H1 (cell line): Measurements from ENCODE around the gene LTA4H. TPM values are rescaled to one million over a fixed set of nuclear protein-coding genes. Genes with fewer than 3 reads are reported as not detected.

ENCODE experiments used
- ASH2L ChIP-seq: fragments of 200-600, 300-600 bp; sonication (generic); IDR thresholded peaks from one replicate; pipeline ENCODE4 v1.7.1; 2017; ENCODE audit warnings: low read length
- GABPA ChIP-seq: IDR thresholded peaks from 2 replicates; pipeline ENCODE4 v1.6.1; 2011; ENCODE audit warnings: mild to moderate bottlenecking, low read length, moderate library complexity, borderline replicate concordance; ENCODE audit not compliant: insufficient read depth
- HDAC6 ChIP-seq: IDR thresholded peaks from one replicate; pipeline ENCODE4 v1.7.1; 2012; ENCODE audit warnings: low read depth, mild to moderate bottlenecking, inconsistent platforms, low read length, moderate library complexity
- SRF ChIP-seq: IDR thresholded peaks from 2 replicates; pipeline ENCODE4 v1.6.1; 2011; ENCODE audit warnings: mild to moderate bottlenecking, low read depth, low read length, moderate library complexity
- polyA plus RNA-seq, 7 experiments: library from polyadenylated mRNA; depleted of rRNA in 3 of 7; stranded (reverse) in 5 of 7; unstranded in 2 of 7; fragments of >200 nt in 5 of 7; fragments of 200-250 nt in 2 of 7; gene quantifications; 1 replicate in 5 of 7; 2 replicates in 1 of 7; 4 replicates in 1 of 7; pipeline versions ENCODE4 v1.2.1 to v1.2.3, GENCODE V29; 2011 to 2013; ENCODE audit warnings: missing spikeins in 2 of 7, mixed read lengths in 2 of 7
- total RNA-seq: library from RNA; stranded (reverse); fragmentation: NEBNext Ultra II Directional; extraction: Animal tissue kit (Norgen Biotek cat#: 25700); gene quantifications from 2 replicates; pipeline ENCODE4 v1.2.1, GENCODE V29; 2021

Gene LTA4H
- total and polyA plus RNA-seq, 2 of the 8 experiments (the other 6 are each of a cell fraction or from before 2014, with no cell fraction given): 106 to 167 TPM

DNA sequence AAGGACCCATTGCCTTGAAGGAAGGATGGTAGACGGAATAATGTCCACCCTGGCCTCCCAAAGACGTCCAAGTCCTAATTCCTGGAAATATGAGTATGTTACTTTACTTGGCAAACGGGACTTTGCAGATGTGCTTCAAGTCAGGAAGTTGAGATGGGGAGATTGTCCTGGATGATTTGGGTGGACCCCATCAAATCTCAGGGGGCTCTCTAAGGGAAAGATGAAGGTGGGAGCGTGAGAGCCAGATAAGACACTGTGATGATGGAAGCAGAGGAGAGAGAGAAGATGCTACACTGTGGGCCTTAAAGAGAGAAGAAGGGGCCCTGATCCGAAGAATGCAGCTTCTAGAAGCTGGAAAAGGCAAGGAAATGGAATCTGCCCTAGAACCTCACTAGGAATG, 29.6 kb upstream of the LTA4H start (continued):
- TF ChIP-seq SRF (no peak), GABPA (no peak), HDAC6 (no peak), ASH2L (no peak)
